Lower leg skin (tissue), 4 donors: ENCODE results near the gene TACSTD2. TPM values are rescaled to one million over a fixed set of nuclear protein-coding genes. Genes with fewer than 3 reads are reported as not detected.
"Not testable (repeated sequence)": the region's sequence is repeated elsewhere in the genome, so short reads cannot be mapped to it uniquely, and the experiment has no call there.

Experiments
- DNase-seq, 2 donors: peaks; one replicate each; pipeline ENCODE4 v3.0.0-alpha.2; 2019; ENCODE audit warnings: low spot score in 2 of 2
- H3K4me3 ChIP-seq: fragments of 200-600 bp; sonication (generic); 2 replicates; pipeline ENCODE4 v1.5.1; 2017; ENCODE audit warnings: mild to moderate bottlenecking, low read depth; ENCODE audit not compliant: poor library complexity, severe bottlenecking
- POLR2A ChIP-seq, 2 donors: fragments of 450-650 bp; IDR thresholded peaks; one replicate each; pipeline ENCODE4 v1.6.1; 2016 to 2017; ENCODE audit warnings: antibody characterized with exemption in 2 of 2, mild to moderate bottlenecking in 1 of 2, moderate library complexity in 1 of 2
- WGBS, 2 donors: methylation state at CpG; one replicate each; pipeline ENCODE4 v1.1.5; 2018; 5-methylcytosine and 5-hydroxymethylcytosine counted together
- intact Hi-C: fragments of 100-400 bp; cut with DNase I; formaldehyde crosslinking; loops from one replicate; pipeline ENCODE4 v1.15.0; 2023; ENCODE audit warnings: low total_unique reads
- total RNA-seq, 4 donors: library from RNA; depleted of rRNA; stranded (reverse); fragments of >200 nt; gene quantifications; one replicate each; pipeline ENCODE4 v1.1.0, GENCODE V29; 2016
- TF ChIP-seq, protein P1 (sequence below), 3 donors: fragments of 450-650 bp; IDR thresholded peaks; one replicate each; pipeline ENCODE4 v1.5.1; 2016; ENCODE audit warnings: antibody characterized with exemption in 3 of 3, mild to moderate bottlenecking in 3 of 3, moderate library complexity in 2 of 3

The TACSTD2 gene
- total RNA-seq, 4 donors from 2014 or later = 672 to 1,075 (median 946) TPM

DNA sequence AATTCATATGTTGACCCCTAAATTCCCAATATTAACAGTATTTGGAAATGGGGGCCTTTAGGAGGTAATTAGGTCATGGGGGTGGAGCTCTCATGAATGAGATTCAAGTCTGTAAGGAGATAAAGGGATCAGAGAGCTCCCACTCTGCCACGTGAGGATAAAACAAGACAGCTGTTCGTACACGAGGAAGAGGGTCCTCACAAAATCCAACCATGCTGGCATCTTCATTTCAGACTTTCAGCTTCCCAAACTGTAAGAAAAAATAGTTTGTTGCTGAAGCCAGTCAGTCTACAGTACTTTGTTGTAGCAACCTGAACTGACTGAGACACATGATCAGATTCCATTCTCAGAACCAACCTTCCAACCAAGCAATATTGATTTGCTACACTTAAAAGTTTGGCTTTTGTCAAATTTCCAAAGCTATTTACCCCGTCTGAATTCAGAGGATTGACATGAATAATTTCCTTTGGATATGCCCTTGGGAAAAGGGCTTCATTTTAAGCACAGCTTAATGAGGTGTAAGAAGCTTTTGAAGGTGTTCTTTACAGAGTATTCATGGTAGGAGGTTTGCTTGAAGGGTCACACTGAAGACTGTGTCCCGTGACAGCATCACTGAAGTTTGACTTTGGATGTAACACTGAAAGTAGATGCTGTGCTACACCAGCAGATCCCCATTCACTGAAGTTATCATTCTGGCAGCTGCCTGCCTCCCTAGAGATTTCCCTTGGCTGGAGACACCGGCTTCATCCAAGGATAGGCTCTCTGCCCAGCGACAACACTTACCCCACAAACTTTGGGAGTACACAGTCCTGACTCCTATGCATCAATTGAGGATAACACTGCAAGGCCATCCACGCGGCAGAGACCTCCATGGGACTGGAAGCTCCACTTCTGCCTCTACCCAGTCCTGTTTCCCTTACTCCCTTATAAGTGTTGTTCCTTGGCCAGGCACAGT, 25.6 kb downstream of the TACSTD2 start:
- TF ChIP-seq, protein P1, sequence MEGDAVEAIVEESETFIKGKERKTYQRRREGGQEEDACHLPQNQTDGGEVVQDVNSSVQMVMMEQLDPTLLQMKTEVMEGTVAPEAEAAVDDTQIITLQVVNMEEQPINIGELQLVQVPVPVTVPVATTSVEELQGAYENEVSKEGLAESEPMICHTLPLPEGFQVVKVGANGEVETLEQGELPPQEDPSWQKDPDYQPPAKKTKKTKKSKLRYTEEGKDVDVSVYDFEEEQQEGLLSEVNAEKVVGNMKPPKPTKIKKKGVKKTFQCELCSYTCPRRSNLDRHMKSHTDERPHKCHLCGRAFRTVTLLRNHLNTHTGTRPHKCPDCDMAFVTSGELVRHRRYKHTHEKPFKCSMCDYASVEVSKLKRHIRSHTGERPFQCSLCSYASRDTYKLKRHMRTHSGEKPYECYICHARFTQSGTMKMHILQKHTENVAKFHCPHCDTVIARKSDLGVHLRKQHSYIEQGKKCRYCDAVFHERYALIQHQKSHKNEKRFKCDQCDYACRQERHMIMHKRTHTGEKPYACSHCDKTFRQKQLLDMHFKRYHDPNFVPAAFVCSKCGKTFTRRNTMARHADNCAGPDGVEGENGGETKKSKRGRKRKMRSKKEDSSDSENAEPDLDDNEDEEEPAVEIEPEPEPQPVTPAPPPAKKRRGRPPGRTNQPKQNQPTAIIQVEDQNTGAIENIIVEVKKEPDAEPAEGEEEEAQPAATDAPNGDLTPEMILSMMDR (IDR thresholded peaks at IDR 0.05) = no peak
- TF ChIP-seq POLR2A (IDR thresholded peaks at IDR 0.05) = no peak
- no peak overlapping the region for H3K4me3 ChIP-seq
- DNase-seq = no peak
- WGBS, 2 donors = 69 to 77% methylated on average over 8 to 9 of the region's 9 CpGs
- intact Hi-C loops = no loop called here

GRCh38 chr1:58549291-58549690, 27.8 kb downstream of the TACSTD2 start:
- H3K4me3 ChIP-seq, intact Hi-C loops, DNase-seq: not testable (repeated sequence)
- WGBS, 2 donors = 61 to 71% methylated on average over 6 of the region's 6 CpGs

DNA sequence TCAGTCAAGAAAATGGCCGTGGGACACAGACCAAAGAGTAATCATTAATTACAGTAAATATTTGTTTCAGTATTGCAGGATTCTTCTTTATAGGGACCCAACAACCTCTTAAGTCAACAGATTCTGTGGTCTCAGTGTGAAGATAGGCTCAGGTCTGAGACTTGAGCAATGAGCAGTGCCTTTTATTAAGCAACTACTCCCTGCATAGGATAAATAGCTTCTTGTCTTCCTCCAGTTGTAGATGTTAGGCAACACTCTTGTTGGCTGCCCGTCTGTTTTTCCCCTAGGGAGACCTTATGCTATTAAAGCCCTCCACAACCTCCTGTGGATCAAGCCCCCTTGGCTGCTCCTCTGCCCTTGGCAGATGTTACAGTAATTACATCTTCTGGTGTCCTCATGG, 28.7 kb downstream of the TACSTD2 start:
- DNase-seq = no peak
- intact Hi-C loops = no loop called here
- no peak for TF ChIP-seq POLR2A (IDR thresholded peaks at IDR 0.05)
- TF ChIP-seq, protein P1 (IDR thresholded peaks at IDR 0.05) = no peak
- WGBS, 2 donors = 78 to 87% methylated on average over 2 of the region's 2 CpGs
- no peak overlapping the region for H3K4me3 ChIP-seq

DNA sequence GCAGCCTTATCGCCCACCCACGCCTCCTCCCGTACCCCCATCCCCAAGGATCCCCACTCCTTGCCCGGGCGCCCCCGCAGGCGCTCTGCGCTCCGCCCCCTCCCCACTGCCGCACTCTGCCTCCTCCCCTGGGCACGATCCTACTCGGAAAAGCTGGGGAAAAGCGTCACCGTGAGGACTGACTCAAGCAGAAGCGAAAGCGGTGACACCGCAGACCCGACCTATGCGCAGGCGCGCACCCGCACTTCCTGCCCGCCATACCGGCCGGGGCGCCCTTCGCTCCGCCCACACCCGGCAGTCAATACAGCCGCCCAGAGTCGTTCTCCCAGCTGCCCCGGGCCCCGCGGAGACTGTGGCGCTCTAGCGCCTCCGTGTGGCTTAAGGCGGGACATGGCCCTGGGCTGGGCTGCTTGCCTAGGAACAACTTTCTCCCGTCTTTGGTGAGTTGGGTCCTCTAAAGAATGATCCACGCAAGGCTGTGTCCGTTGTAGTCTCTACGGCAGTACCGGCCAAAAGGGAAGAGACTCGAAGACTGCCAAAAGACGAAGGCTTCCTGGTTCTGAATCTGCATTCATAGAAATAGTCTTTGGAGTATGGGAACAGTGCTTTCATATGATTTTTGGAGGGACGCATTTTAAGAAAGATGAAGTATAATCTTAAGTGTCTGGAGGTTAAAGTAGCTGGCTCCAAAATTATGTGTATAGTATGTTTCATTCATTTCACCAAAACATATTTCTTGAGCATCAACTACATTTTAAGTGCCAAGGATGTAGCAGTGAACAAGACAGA, 30.3 kb downstream of the TACSTD2 start, which contains the start of gene OMA1:
TSS of gene OMA1 (minus strand) at position 207 of the 789 bp plus-strand sequence. CDS start 7,432 bp downstream, outside the sequence.
- intact Hi-C loops = no loop called here
- H3K4me3 ChIP-seq = peak within 1 kb of the TSS; percentile 51
- TF ChIP-seq, protein P1 (IDR thresholded peaks at IDR 0.05) = peak in 2 of 3 donors; percentile 93 to 97
- TF ChIP-seq POLR2A (IDR thresholded peaks at IDR 0.05) = peak in 1 of 2 donors; percentile 38
- WGBS, 2 donors = 1% methylated on average over 30 to 34 of the region's 46 CpGs
- peak; percentile 96 to 99 for DNase-seq

DNA sequence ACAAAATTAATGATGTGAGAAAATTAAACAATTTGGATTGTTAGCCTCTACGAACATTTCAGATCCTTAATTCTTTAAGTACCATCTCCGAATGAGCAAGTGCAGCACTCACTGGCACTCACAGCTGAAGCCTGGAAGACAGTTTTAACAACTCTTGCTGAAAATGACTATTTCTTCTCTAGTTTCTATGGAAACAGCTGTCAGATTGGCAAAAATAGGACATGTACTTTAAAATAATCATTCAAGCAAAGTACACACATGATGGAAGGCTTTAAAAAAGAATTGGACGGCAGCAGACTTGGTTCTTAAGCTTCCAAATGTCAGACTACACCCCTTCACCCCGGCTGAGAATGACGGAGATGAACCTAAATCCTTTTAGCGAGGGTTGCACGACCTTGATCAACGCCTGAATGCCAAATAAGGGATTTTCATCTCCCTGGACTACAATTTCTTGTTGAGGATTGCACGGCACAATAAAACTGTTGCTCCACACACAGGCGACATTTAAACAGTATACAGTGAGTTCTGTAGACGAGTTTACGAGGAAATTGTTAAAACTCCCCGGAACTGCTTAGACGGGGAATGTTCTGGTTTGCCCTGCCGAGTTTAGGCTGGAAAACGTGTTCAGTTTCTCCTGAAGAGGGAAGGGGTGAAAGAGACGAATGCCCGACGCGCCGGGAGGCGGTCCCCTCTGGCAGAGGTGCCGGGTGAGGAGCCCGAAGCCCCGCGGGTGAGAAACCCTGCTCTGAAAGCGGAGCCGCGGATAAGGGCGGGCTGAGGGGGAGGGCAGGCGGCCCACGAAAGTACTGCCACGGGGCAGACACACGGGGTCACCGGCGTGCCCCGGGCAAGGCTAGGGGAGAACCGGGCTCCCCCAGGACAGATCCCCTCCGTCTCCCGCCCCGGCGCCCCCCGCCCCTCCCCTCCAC, 31.2 kb downstream of the TACSTD2 start:
- H3K4me3 ChIP-seq = peak overlapping the region; percentile 51
- 1% methylated on average over 32 to 41 of the region's 43 CpGs for WGBS, 2 donors
- no peak for TF ChIP-seq POLR2A (IDR thresholded peaks at IDR 0.05)
- TF ChIP-seq, protein P1 (IDR thresholded peaks at IDR 0.05) = no peak
- intact Hi-C loops = no loop called here
- DNase-seq = peak; percentile 83 to 97
